GM18519 (cell line): ENCODE data around the gene MYH6.

Source experiments
- ATAC-seq: cut with Tn5 transposase; IDR thresholded peaks from one replicate; pipeline ENCODE4 v1.9.1; 2021; ENCODE audit warnings: mild to moderate bottlenecking, moderate library complexity; ENCODE audit not compliant: unreplicated experiment, low FRiP score

MYH6 gene

GRCh38 chr14:23344481-23344880 lies 63.6 kb downstream of the MYH6 start:
- no peak for ATAC-seq

GRCh38 chr14:23339506-23340268 lies 68.4 kb downstream of the MYH6 start:
- ATAC-seq, result no peak

GRCh38 chr14:23335623-23336022 lies 72.5 kb downstream of the MYH6 start:
- no peak for ATAC-seq
